NCI-H510A treated with DMSO at 0.1 percent for 48 hours (cell line): ENCODE results near the gene PTGS1.
"Not testable (repeated sequence)": the region's sequence is repeated elsewhere in the genome, so short reads cannot be mapped to it uniquely, and the experiment has no call there.

Experiments
- DNase-seq: peaks from one replicate; lab custom pipeline; 2025; lab: John Stamatoyannopoulos, UW

The PTGS1 gene

DNA sequence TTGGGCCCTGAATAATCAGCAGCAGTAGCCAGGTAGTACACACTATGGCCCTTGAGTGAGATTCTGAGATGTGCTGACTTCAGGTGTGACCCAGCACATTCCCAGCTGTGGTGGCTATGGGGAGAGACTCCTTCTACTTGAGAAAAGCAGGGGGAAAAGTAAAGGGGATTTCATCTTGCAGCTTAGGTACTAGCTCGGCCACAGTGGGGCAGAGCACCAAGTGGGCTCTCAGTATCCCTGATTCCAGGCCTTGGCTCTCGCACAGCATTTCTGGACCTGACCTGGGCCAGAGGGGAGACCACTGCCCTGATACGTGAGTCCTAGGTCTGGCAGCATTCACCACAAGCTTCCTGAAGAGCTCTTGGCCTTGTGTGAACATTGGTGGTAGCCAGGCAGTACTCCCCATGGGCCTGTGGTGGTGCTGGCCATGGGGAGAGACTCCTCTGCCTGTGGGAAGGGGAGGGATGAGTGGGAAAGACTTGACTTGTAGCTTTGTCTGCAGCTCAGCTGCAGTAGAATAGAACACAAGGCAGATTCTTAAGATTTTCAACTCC is 27.6 kb downstream of the PTGS1 start:
- no peak for DNase-seq

DNA sequence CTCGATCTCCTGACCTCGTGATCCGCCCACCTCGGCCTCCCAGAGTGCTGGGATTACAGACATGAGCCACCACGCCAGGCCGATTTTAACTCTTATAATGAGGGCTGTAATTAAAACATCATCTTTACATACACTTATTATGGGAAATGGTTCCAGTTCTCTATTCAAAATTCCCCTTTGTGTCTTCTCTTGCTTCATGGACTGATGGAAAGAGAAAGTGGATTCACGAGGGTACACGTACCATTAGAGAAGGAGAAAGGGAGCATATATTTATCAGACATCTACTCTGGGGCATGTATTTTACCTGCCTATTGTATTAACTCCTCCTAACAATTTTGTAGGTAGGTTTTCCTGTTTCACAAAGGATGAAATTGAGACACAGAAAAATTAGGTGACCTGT is 31.1 kb downstream of the PTGS1 start:
- no peak for DNase-seq

DNA sequence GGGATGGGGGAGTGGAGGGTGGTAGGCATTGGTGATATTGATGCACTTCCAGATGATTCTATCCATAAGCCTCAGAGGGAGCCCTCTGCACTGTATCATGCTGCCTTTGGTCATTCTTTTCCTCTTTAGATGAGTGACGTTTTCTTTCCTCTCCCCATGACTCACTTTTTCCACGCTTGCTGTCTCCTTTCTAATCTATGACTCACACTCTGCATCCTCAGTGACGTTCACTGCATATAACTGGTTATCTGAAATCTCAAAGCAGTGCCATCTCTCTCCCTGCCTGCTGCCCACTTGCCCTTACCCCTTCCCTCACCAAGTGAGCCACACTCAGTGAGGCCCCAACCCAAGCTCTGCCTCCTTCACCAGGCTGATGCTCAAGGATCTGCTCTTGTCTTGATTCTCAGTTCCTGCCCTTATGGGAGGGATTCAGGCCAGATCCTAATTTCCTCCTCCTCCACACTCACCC is 31.6 kb downstream of the PTGS1 start:
- no peak for DNase-seq

DNA sequence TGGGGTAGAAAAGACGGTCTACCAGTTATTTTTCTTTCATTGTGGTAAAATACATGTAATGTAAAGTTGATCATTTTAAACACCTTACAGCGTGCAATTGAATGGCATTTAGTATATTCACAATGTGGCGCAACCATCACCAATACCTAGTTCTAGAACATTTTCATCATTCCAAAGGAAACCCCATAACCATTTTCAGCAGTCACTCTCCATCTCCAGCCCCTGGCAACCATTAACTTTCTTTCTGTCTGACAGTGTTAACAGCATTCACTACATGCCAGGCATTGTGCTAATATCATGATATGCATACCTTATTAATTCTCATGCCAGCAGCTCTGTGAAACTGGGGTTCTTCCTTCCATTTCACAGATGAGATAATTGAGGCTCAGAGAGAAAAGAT is 32.0 kb downstream of the PTGS1 start:
- DNase-seq: no peak

- no peak for DNase-seq
Observed at GRCh38 chr9:122403381-122404000, 32.7 kb downstream of the PTGS1 start.

- not testable (repeated sequence) for DNase-seq
Observed at GRCh38 chr9:122405304-122406069, 34.7 kb downstream of the PTGS1 start.

- DNase-seq: no peak
Observed at GRCh38 chr9:122406070-122406890, 35.5 kb downstream of the PTGS1 start.

- not testable (repeated sequence) for DNase-seq
Observed at GRCh38 chr9:122414108-122414507, 43.3 kb downstream of the PTGS1 start.

DNA sequence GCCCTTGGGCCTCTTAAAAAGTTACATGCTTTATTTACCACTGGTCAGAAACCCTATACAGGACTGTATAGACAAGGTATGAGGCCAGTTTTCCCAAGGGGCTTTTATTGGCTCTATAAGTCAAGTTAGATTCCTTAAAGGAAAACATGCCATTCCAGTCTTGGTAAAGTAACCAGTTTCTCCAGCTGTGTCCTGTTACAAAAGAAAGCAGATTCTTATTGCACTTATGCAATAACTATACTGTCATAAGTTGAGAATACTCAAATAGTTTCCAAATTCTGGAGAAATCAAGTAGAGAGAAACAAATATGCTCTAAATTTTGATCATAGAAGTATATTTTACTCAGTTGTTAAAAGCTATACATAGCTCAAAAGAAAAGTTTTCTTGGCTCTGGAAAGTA is 47.2 kb downstream of the PTGS1 start:
- no peak for DNase-seq

DNA sequence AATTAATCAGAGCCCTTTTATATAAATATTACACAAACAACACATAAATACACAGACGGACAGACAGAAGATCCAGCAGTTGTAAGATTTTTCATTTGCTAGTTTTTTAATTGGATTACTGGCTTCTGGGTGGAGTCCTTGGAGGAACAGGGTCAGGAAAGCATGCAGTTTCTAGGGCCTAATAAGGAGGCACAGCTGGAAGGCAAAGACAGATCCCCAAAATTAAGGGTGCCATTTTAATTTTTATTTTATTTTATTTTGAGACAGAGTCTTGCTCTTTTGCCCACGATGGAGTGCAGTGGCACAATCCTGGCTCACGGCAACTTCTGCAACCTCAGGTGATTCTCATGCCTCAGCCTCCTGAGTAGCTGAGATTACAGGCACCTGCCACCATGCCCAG is 49.5 kb downstream of the PTGS1 start:
- DNase-seq: no peak

GRCh38 chr9:122425087-122425486 is 54.3 kb downstream of the PTGS1 start:
- no peak for DNase-seq

- DNase-seq: no peak
Observed at GRCh38 chr9:122426723-122427122, 55.9 kb downstream of the PTGS1 start.

DNA sequence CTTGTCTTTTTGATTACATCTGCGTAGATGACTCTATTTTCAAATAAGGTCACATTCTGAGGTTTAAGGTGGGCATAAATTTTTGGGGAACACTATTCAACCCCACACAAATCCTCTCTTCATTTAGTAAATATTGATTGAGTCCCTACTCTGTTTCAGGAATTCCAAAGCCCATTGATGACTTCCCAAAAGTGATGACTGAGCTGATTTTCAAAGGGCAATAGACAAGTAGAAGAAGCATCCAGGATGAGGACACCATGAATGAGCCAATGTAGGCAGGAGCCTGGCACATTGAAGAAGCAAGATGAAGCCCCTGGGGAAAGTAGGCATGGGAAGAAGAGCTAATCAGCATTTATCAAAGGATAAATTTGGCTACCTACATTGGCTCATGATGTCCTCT is 71.7 kb downstream of the PTGS1 start:
- no peak for DNase-seq

- DNase-seq: no peak
Observed at GRCh38 chr9:122444041-122444733, 73.4 kb downstream of the PTGS1 start.
